ENCODE results near the gene KCNK6. TPM values are rescaled to one million over a fixed set of nuclear protein-coding genes. Genes with fewer than 3 reads are reported as not detected.

Gene KCNK6
- polyA plus RNA-seq, 1 donor (not counting 4 experiments of a cell fraction or from before 2014, with no cell fraction given) = 23.9 TPM

GRCh38 chr19:38375098-38375493 lies 55.5 kb downstream of the KCNK6 start:
- Histone ChIP-seq H3K4me1 (ENCODE audit: control insufficient read depth, extremely low read depth, insufficient read depth, low read length) (peaks cover 14% of the 10 kb centered on the region), H3K27me3 (ENCODE audit: control insufficient read depth, extremely low read depth, insufficient read depth, low read length) (no peaks in the 10 kb centered on the region), H3K79me2 (ENCODE audit: control insufficient read depth, insufficient read depth, low read length) (peaks cover 38% of the 10 kb centered on the region), H4K20me1 (ENCODE audit: control insufficient read depth, extremely low read depth, insufficient read depth, low read length) (no peaks in the 10 kb centered on the region), H3K27ac (ENCODE audit: control insufficient read depth, insufficient read depth, low read length) (peak overlapping the region; percentile 84), H3K9me1 (ENCODE audit: control insufficient read depth, extremely low read depth, insufficient read depth, low read length) (peaks cover 9% of the 10 kb centered on the region), H3K9ac (ENCODE audit: control insufficient read depth, extremely low read depth, insufficient read depth, low read length) (peak overlapping the region; percentile 97), H3K4me3 (ENCODE audit: control insufficient read depth in 2 of 3, extremely low read depth in 1 of 3, insufficient read depth in 2 of 3, low read depth in 1 of 3, low read length in 3 of 3) (peak overlapping the region; percentile 75 to 89 (median 83)), H3K36me3 (ENCODE audit: control insufficient read depth in 2 of 2, extremely low read depth in 1 of 2, insufficient read depth in 2 of 2, low read length in 2 of 2) (peaks cover 15 to 17% of the 10 kb centered on the region in 2 experiments), H2AFZ (ENCODE audit: control insufficient read depth, low read length) (peak overlapping the region; percentile 93), H3K4me2 (ENCODE audit: control insufficient read depth, extremely low read depth, insufficient read depth, low read depth, low read length) (peak overlapping the region; percentile 100), H3K9me3 (ENCODE audit: control insufficient read depth, low read depth, low read length) (no peaks in the 10 kb centered on the region)
- DNase-seq (ENCODE audit: low read depth, low spot score) (no peak), FAIRE-seq (no peak)
- dilution Hi-C loops (cut with MboI; ENCODE audit: extremely low pct_ligation_motif_present, low sequenced_read_pairs) = no loop called here
- no peak for TF ChIP-seq CTCF (optimal IDR thresholded peaks at IDR 0.05 in 1 of 3, IDR thresholded peaks at IDR 0.05 in 1 of 3, conservative IDR thresholded peaks at IDR 0.05 in 1 of 3; ENCODE audit: extremely low read depth in 1 of 3, insufficient read depth in 2 of 3, low read length in 3 of 3)
- TF ChIP-seq EZH2 (IDR thresholded peaks at IDR 0.05; ENCODE audit: low read length) = no peak

DNA sequence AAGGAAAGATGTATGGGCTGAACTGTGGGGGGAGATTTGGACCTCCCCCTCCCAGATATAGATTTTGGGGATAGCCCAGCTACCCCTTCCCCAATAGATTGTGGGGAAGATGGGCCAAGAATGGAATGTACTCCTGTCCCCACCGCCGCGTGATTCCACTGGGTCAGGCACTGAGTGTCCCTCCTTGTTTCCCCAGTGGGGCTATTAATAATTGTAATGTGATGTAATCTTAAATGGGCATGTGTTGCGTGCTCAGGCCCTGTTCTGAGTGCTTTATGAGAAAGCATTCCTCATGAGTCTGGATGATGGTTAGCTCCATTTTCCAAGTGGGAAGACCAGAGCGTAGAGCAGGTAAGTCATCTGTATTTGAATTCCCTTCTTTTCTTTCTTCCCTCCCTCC lies 56.1 kb downstream of the KCNK6 start:
- Histone ChIP-seq H3K4me3 (ENCODE audit: control insufficient read depth in 2 of 3, extremely low read depth in 1 of 3, insufficient read depth in 2 of 3, low read depth in 1 of 3, low read length in 3 of 3) (peak overlapping the region; percentile 75 to 89 (median 83)), H3K79me2 (ENCODE audit: control insufficient read depth, insufficient read depth, low read length) (peaks cover 38% of the 10 kb centered on the region), H3K4me1 (ENCODE audit: control insufficient read depth, extremely low read depth, insufficient read depth, low read length) (peaks cover 14% of the 10 kb centered on the region), H3K27ac (ENCODE audit: control insufficient read depth, insufficient read depth, low read length) (peak overlapping the region; percentile 84), H4K20me1 (ENCODE audit: control insufficient read depth, extremely low read depth, insufficient read depth, low read length) (no peaks in the 10 kb centered on the region), H3K9me1 (ENCODE audit: control insufficient read depth, extremely low read depth, insufficient read depth, low read length) (peaks cover 9% of the 10 kb centered on the region), H2AFZ (ENCODE audit: control insufficient read depth, low read length) (no peak overlapping the region), H3K36me3 (ENCODE audit: control insufficient read depth in 2 of 2, extremely low read depth in 1 of 2, insufficient read depth in 2 of 2, low read length in 2 of 2) (peaks cover 19% of the 10 kb centered on the region in 2 experiments), H3K27me3 (ENCODE audit: control insufficient read depth, extremely low read depth, insufficient read depth, low read length) (no peaks in the 10 kb centered on the region), H3K4me2 (ENCODE audit: control insufficient read depth, extremely low read depth, insufficient read depth, low read depth, low read length) (peak overlapping the region; percentile 100), H3K9ac (ENCODE audit: control insufficient read depth, extremely low read depth, insufficient read depth, low read length) (peak overlapping the region; percentile 97), H3K9me3 (ENCODE audit: control insufficient read depth, low read depth, low read length) (no peaks in the 10 kb centered on the region)
- DNase-seq (ENCODE audit: low read depth, low spot score) (no peak), FAIRE-seq (no peak)
- dilution Hi-C loops (cut with MboI; ENCODE audit: extremely low pct_ligation_motif_present, low sequenced_read_pairs) = no loop called here
- TF ChIP-seq EZH2 (IDR thresholded peaks at IDR 0.05; ENCODE audit: low read length) = no peak
- TF ChIP-seq CTCF (optimal IDR thresholded peaks at IDR 0.05 in 1 of 3, IDR thresholded peaks at IDR 0.05 in 1 of 3, conservative IDR thresholded peaks at IDR 0.05 in 1 of 3; ENCODE audit: extremely low read depth in 1 of 3, insufficient read depth in 2 of 3, low read length in 3 of 3) = no peak
